ENCODE measurements around the gene ANKUB1.
A peak's percentile ranks its signal among the peaks of the same experiment; 100 is the strongest.

The ANKUB1 gene

DNA sequence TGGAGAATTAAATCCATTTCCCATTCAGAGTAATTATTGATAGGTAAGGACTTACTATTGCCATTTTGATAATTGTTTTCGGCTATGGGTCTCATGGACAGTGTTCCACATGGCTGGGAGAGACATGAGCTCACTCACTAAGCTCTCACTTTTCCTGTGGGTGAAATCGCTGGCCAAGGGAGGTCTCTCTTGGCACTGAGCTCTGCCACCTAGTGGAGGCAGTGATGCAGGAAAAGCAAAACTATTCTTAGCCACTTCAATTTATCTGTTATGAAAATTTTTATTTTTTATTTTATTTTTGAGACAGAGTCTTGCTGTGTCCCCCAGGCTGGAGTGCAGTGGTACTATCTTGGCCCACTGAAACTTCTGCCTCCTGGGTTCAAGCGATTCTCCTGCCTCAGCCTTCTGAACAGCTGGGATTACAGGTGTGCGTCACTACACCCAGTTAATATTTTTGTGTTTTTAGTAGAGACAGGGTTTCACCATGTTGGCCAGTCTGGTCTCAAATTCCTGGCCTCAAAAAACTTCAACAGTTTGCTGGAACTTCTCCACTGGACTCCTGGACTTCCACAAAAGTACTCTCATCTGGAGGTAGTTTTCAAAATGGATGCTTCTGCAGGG is 16.0 kb upstream of the ANKUB1 start:
- DNase-seq, result peak; percentile 66

DNA sequence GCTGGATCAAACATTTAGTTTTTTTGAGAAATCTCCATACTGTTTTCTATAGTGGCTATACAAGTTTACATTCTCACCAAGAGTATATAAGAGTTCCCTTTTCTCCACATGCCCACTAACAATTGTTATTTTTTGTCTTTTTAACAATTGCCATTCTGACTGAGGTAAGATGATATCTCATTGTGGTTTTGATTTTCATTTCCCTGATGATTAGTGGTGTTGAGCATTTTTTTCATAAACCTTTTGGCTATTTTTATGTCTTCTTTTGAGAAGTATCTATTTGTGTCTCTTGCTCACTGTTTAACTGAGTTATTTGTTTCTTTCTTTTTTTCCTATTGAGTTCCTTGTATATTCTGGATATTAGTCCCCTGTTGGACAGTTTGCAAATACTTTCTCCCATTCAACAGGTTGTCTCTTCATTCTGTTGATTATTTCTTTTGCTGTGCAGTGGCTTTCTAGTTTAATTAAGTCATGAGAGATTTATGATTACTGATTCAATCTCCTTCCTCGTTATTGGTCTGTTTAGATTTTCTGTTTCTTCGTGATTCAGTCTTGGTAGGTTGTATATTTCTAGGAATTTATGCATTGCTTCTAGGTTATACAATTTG is 13.9 kb upstream of the ANKUB1 start:
- DNase-seq, result no peak

DNA sequence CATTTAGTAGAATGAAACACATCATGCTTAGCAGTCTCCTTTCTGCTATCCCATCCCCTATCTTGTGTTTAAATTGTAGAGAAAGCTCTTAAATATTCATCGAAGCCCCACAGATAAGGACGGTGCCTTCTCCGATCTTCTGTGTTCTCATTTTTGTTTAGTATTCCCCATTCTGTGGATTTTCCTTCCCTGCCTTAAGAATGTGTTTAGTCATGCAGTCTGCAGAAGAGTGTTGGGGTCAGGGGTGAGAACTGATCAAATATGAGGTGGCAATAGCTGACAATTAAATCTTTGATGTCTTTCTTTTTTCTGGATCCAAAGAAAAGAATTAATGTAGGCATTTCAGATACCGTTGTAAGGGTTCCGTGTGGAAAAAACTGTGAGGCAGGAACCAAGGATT is 9.3 kb upstream of the ANKUB1 start:
- no peak for DNase-seq

DNA sequence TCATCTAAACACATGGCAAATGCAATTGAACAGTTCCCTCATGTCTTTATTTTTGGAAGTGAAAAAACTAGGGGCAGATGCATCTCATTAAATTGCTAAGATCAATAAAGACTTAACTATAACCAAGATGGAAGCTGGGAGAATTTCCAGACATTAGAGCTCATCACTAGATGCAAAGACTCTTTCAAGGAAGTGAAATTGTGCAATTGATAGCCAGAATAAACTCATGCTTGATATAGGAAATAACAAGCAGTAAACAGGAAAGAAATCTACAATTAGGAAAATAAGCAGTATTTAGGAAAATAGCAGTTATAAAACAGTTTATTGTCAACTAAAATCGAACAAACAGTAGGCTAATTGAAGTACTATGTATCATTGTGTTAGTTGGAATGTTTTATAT is 8.8 kb upstream of the ANKUB1 start:
- DNase-seq, result no peak

DNA sequence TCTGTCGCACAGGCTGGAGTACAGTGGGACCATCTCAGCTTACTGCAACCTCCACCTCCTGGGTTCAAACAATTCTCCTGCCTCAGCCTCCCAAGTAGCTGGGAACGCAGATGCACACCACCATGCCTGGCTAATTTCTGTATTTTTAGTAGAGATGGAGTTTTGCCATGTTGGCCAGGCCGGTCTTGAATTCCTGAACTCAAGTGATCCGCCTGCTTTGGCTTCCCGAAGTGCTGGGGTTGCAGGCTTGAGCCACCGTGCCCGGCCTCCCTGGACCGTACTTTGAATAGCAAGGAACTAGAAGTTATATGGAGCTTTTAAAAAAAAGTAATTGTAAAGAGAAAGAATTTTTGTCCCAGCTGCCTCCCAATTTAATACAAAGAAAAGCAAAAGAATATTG is 8.3 kb upstream of the ANKUB1 start:
- DNase-seq, result no peak

DNA sequence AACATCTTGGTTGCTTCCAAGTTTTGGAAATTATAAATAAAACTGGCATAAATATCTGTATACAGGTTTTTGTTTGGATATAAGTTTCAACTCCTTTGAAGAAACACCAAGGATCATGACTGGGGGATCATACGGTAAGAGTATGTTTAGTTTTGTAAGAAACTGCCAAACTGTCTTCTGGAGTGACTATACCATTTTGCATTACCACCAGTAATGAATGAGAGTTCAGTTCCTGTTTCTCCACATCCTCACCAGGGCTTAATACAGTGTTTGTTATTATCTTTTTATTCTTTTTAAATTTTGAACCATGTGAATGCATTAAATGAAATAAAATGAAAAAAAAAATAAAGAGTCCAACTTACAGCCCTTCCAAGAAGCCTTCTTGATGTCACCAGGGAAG is 3.7 kb upstream of the ANKUB1 start:
- DNase-seq, result no peak

DNA sequence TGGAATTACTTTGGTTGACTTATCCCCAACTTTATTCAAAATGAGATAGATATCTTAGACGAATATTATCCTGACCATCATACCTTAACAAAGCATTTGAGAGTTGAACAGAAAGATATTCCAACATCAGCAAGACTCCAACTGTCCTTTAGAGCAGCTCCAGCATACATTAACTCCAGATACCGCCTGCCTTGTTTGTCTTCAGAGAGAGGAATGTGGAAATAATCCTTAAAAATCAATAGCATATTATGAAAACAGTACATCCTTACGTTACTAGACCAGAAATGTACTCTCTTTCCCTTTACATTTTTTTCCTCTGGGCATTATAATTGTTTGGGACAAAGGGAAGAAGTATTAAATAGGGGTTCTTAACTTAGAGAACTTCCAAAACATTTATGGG is 1.7 kb downstream of the ANKUB1 start:
- no peak for DNase-seq

DNA sequence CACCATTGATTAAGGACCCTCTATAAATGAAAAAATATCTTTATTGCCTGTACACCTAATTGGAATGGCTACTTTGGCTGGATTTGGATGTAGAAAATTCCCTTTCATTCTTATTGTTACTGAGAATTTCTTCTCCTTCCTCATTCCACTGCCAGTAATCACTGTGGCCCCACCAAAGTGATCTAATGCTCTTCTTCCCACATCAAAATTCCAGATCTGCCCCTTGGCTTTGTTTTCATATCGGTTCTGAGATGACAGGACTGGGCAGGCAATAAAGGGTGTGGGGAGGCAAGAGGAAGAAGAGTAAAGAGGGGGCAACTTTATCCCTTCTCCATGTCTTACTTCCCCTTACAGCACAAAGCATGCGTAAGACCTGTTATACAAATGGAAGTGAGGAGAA is 2.1 kb downstream of the ANKUB1 start:
- no peak for DNase-seq

DNA sequence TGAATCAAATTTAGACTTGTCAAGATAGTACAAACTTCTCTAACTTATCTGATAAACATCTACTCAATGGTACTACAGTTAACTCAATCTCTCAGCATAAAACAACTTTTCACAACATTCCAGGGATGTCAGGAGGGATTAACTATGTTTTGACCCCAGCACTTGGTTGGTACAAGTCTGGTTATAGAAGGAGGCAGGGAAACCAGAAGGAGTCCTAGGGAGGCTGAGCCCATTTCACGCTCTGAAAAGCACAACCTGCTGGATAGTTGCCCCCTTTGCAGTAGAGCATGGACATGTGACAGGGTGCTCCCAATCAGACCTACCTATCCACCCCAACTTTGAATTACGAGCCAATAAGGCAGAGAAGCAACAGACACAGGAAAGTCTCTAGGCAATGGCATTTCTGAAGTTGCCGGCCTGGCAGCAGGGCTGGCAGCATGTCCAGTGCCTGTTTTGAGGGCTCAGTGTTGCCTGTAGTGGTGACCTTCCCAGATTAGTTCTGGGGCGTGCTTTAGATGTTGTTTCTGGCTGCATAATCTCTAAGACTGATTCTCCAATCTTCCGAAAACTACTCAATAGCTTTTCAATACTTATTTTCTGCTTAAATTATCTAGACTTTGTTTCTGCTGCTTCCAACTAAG is 8.2 kb downstream of the ANKUB1 start:
- no peak for DNase-seq

DNA sequence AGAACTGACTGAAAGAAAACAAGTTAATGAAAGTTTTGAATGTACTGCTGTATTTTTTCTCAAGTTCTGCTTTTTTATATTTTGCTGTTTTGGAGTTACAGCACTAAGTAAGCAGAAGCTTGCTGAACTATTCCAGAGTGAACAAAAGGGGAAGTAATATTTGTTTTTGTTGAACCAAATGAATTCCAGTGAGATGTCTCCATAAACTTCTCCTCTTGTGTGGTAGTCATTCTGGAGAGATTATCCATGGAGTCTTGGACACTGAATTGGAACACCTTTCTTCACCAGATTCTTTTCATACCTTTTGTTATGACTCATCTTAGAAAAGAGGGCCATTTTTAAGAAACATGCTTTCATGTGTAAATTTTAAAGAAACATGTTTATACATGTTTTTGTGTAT is 8.8 kb downstream of the ANKUB1 start:
- DNase-seq, result no peak

DNA sequence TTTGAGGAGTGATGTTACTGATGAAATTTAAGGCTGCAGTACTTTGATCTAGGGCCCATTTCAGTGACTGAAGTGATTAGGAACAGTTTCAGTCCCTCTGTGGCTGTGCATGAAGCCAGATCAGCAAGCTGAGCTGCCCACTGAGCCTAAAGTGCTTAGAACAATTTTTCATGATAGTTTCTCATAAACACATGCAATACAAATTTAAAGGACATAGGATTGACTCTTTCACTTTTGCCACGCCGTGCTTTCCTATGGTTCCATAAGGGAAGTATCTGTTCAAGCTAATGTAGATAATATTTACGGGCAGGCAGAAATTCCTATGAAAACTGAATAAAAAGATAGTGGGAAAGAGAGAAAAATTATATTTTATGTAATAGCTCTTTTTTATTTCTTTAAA is 10.6 kb downstream of the ANKUB1 start:
- DNase-seq, result no peak

DNA sequence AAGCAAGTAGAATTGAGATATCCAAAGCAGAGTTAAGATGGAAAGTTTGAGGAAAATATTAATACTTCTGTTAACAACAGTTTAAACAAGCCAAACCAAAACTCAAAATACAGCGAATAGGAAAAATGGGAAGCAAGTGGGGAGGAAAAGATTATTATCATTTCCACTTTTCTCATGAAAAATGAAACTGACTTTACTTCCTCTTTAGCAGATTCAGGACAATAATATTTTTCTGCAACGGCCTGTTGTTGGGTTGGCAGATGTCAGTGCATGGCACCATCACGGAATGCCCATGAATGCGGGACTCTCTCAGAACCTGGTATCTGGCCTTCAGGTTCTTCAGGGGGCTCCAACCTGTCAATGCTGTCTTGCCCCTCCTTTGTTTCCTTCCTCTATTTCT is 11.1 kb downstream of the ANKUB1 start:
- no peak for DNase-seq

DNA sequence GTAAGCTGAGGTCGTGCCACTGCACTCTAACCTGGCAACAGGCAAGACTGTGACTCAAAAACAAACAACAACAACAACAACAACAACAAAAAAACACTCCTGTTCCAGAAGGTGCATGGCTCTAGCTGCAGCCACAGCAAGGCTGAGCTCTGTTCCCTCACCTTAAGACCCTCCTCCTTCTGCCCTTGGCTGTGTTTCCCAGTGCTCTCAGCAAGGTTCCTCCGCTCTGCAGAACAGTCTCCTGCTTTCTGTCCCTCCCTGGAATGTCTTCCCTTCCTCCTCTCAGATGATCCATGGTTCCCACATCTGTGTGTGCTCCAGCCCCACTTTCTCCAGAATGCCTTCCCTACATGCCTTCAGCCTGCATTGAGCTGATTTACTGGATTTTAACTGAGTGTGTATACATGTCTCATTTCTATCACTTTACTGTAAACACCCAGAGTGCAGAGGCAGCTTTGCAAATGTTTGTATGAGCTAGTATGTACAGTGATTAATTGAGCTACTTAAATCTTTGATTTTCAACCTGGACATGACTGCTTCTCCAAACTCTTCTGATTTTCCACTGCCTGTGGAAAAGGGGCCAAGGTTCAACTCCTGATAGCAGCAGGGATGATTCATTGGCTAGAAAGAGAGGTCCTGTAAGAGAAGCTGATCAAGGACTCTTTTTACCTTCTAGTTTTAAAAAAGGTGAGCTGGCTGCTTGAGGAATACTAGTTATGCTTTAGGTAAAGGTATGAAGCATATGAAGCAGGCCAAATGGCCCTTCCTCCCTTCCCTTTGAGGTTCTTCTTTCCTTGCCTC is 14.7 kb downstream of the ANKUB1 start:
- DNase-seq, result no peak

DNA sequence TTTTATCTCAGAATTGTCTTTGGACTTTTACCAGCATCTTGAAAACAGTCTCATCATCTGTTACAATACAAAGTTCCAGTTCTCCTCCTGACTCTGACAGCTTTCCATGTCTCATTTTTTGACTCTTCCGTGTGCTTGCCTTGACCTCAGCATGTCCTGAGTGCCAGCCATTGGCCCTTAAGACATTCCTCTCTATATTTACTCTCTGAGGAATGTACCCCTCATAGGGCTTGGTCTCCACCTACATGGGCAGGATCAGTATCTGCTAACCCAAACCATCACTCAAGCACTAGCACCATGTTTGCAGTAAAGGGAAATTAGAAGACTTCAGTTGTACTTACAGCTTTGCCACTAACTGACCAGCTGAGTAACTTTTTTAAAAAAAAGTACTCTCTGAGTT is 16.2 kb downstream of the ANKUB1 start:
- no peak for DNase-seq

DNA sequence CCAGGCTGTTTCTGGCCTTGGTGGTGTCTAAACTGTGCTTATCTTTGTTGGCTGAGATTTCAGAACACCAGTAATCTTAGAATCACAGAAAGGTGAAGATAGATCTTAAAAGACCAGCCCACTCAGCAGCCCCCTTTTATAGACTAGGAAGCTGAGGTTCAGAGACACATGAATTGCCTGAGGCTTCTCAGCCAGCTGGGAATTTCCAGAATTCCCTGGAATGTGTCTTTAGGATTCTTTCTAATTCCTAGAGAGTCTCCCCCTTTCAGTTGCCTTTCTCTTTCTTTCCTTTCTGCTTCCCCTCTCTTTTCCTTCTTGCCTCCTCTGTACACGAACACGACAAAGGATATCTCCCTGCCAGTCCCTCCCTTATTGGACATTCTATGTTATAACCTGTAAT is 19.5 kb downstream of the ANKUB1 start:
- no peak for DNase-seq

DNA sequence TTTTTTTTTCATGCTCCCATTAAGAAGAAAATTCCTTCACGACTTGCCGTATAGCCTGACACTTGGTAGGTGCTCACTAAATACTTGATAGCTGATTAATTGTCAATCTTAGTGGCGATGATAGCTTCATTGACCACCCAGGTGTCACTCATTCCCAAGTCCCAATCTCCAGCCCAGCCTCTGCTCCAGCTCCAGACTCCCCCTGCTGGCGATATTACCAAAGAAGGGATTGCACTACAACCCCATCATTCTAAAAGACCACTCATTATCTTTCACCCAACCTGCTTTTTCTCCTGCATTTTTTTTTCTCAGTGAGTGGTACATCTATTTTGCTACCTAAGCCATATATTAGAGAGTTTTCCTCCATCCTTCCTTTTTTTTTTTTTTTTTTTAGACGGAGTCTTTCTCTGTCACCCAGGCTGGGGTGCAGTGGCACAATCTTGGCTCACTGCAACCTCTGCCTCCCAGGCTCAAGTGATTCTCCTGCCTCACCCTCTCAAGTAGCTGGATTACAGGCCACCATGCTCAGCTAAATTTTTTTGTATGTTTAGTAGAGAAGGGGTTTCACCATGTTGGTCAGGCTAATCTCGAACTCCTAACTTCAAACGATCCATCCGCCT is 20.6 kb downstream of the ANKUB1 start:
- DNase-seq, result no peak

DNA sequence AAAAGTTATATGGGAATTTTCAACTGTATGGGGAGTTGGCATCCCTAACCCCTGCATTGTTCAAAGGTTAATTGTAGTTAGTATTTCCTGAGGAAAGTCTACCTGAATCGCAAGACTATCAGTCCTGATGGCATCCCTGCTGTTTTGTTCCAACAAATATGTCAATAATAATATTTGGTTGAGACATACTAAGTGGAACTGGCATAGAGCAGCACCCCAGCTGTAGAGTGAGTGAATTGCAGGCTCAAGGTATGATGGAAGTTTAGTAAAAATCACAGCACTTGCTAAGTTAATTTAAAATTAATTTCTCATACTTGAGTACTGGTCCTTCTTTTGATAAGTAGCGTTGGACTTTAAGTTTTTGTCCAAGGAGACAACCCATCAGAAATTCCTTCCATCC is 22.1 kb downstream of the ANKUB1 start:
- no peak for DNase-seq

DNA sequence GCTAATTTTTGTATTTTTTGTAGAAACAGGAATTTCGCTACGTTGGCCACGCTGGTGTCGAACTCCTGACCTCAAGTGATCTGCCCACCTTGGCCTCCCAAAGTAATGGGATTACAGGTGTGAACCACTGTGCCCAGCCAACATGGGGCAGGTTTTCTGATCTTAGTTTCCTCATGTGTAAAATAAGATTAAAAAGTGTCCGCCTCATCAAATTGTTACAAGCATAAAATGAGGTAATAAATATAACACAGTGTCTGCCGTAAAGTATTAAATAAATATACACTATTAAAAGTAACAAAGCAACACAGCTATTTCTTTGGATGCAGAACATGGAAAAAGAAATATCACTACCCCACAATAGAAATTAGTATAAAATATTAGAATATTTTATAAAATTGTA is 23.6 kb downstream of the ANKUB1 start:
- no peak for DNase-seq

DNA sequence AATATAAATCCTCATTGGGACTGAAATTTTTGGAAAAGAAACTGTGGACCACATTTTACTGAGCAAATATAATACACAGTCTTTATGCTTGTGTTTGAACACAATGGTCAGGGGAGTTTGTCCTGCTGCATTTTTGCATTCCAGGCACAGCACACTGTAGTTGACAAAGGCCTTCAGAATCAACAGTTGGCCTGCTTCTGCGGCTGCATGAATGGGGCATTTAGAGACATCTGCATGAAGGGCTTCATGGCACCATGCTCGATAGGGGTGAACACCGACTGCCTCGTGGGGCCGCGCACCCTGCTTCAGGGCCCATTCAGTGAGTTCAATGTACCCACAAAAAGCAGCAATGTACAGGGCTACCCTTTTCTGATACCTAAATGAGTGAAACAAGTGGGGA is 24.6 kb downstream of the ANKUB1 start:
- DNase-seq, result no peak

DNA sequence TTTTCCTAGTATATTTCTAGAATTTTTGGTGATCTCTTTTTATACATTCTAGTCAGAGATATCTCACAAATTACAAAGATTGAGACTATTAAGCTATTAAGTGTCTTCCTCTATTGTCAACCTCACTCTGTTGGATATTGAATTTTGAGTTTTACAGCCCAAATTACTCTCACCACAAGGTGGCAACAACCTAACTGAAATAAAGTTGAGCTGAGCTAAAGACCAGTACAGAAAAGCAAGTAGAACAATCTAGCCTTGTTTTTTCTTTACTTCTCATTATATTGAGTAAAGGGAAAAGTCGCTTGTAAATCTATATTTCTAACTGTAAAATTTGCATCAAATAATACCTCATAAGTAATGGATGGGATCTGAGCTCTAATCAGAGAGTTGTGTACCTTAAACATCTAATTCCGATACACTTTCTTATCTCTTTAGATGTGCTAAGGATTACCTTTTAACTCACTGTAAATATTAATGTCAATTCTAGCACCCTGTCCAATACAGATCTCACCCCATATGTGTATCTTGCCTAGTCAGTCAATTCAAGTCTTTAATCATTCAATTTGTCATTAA is 26.5 kb downstream of the ANKUB1 start:
- no peak for DNase-seq

DNA sequence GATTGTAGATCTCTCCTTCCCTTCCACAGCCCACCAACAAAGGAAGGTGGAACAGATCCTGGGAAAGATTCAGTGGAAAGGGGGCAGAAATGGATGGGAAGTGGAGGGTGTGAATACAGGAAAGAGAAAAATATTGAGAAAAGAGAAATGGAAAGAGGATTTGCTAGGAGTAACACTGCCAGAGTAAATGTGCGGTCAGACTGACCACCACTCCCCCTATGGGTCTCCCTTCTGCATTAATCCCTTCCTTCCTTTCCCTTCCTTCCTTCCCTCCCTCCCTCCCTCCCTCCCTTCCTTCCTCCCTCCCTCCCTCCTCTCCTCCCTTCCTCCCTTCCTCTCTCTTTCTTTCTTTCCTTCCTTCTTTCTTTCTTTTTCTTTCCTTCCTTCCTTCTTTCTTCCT is 28.1 kb downstream of the ANKUB1 start:
- DNase-seq, result no peak

DNA sequence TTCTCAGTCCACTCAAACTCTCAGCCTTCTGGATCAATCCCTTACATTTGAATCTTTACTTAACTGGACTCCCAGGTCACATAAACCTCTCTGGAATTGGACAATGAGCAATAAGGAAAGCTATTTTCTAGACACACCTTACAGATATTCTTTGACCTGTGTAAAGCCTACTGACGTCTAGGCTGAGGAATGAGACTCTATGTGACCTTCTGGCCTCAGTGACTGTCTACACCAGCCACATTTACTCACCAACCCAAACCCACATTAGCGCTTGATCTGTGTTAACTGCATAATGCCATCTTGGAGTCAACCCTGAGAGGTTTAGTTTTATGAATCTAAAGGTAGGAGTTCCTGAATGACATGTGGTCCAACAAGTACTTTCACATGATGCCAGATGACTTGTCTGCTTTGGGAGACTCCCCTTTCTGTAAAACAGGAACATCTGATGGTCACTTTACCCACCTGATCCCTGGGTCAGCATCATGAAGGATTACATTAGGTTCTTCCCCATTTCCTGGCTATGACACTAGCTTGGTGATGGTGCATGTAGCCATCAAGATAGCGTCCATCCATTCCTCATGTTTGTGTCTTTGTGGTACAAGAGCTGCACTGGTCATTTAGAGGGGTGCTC is 28.7 kb downstream of the ANKUB1 start:
- no peak for DNase-seq

DNA sequence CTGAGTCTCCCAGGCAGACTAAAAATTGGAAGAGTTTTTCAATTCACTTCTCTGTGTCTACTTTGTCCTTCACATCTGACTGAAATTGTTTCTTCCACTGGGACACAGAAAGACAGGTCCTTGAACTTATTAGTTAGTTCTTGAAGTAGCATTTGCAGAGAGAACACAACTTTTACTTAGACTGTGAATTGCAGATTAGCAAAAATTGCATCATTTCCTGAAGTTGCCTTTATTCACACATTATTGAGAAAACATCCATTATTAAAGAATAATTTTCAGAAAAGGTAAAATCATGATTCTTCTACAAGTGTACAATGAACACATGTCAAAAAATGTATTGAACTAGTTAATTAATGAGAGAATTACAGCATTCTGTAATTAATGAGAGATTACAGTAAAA is 38.6 kb downstream of the ANKUB1 start:
- DNase-seq, result no peak
